ENCODE measurements around the gene PHF2.

GRCh38 chr9:93613174-93613573 lies 36.8 kb downstream of the PHF2 start:
- TF ChIP-seq POLR2A (IDR thresholded peaks at IDR 0.05) (no peak), CTCF (IDR thresholded peaks at IDR 0.05) (no peak), POLR2AphosphoS5 (IDR thresholded peaks at IDR 0.05; ENCODE audit: insufficient read depth in 1 of 2, low read depth in 1 of 2) (no peak)

Measured in vagina (tissue), 2 donors.